Measurements from ENCODE around the gene SGPL1. TPM values are rescaled to one million over a fixed set of nuclear protein-coding genes. Genes with fewer than 3 reads are reported as not detected.

SGPL1 gene
- total RNA-seq (2014; rRNA removed; shearing (Covaris generic)) (42.7 and 43.5 TPM in 2 replicates), polyA plus RNA-seq (2016; fragmentation: Nextera tagmentation; extraction: Ambion mirVana) (10.6 and 12.0 TPM in 2 replicates)
- long read RNA-seq, full-length matches to known transcripts, result 1 of 10 reads
- long read RNA-seq, partial matches to known transcripts, result 0 of 10 reads
- long read RNA-seq, other reads (novel, unspliced or antisense), result 9 of 10 reads

GRCh38 chr10:70815504-70816219, at the start of gene SGPL1:
Gene SGPL1, plus strand, starts transcription at chr10:70815948. Its CDS starts 906 bp downstream, at chr10:70816854.
- TF ChIP-seq CTCF (conservative IDR thresholded peaks at IDR 0.05; ENCODE audit: low read depth in 2 of 2), result peak; percentile 65 to 90
- TF ChIP-seq ZNF331 (CRISPR knock-in tag; IDR thresholded peaks at IDR 0.05; ENCODE audit: low read depth), result no peak
- no peak; the same call in 1 of the 2 replicates for TF ChIP-seq ETS1 (IDR thresholded peaks at IDR 0.05)
- TF ChIP-seq CREB1 (CRISPR knock-in tag; IDR thresholded peaks at IDR 0.05; ENCODE audit: low read depth), result no peak
- TF ChIP-seq EZH2 (IDR thresholded peaks at IDR 0.05; ENCODE audit: low read depth, unreplicated experiment), result no peak
- no peak for TF ChIP-seq EZH2phosphoT487 (IDR thresholded peaks at IDR 0.05; ENCODE audit: unreplicated experiment)
- no peak for TF ChIP-seq NANOG (IDR thresholded peaks at IDR 0.05; ENCODE audit: borderline replicate concordance)
- no peak for TF ChIP-seq JUNB (IDR thresholded peaks at IDR 0.05; ENCODE audit: unreplicated experiment)
- no peak for TF ChIP-seq REST (IDR thresholded peaks at IDR 0.05; ENCODE audit: unreplicated experiment)
- TF ChIP-seq STAT1 (IDR thresholded peaks at IDR 0.05; ENCODE audit: unreplicated experiment), result no peak
- TF ChIP-seq POLR2AphosphoS5 (IDR thresholded peaks at IDR 0.05; ENCODE audit: low read depth), result peak; percentile 53
- no peak for TF ChIP-seq ZNF462 (CRISPR knock-in tag; IDR thresholded peaks at IDR 0.05)
- TF ChIP-seq ZNF114 (CRISPR knock-in tag; IDR thresholded peaks at IDR 0.05), result no peak
- H3K79me2 ChIP-seq (replicated peaks; ENCODE audit: insufficient read depth), result peaks cover 40% of the 10 kb centered on the region
- peak within 1 kb of the TSS; percentile 99 for H2AFZ ChIP-seq
- peak within 1 kb of the TSS; percentile 96 for H3K4me3 ChIP-seq
- H3K27ac ChIP-seq (ENCODE audit: low read depth), result peak within 1 kb of the TSS; percentile 92
- H3F3A ChIP-seq (replicated peaks; ENCODE audit: low read depth), result 0 out of 2 replicates have a peak, but pooled peaks cover 2% of the 10 kb centered on the region
- H3K4me2 ChIP-seq, result peak within 1 kb of the TSS; percentile 89
- peak; percentile 93 for DNase-seq (ENCODE audit: low spot score)
- peak; percentile 87 for ATAC-seq
- H3K27ac Mint-ChIP-seq, result peak within 1 kb of the TSS; percentile 94
- H3K27me3 ChIP-seq (ENCODE audit: insufficient read depth), result no peaks in the 10 kb centered on the region
- peak within 1 kb of the TSS; percentile 91 for H3K4me3 Mint-ChIP-seq
- H3K4me1 ChIP-seq (ENCODE audit: insufficient read depth), result peaks cover 12% of the 10 kb centered on the region; the same call in 1 of the 2 replicates
- H3K27me3 Mint-ChIP-seq (ENCODE audit: insufficient read depth, low read depth, poor library complexity), result peaks cover 7% of the 10 kb centered on the region
- H3K9me2 ChIP-seq (ENCODE audit: insufficient read depth), result no peaks in the 10 kb centered on the region
- H3K4me1 Mint-ChIP-seq, result peaks cover 11% of the 10 kb centered on the region
- peaks cover 12% of the 10 kb centered on the region for H3K36me3 ChIP-seq (ENCODE audit: insufficient read depth)
- no peaks in the 10 kb centered on the region for H3K9me3 Mint-ChIP-seq
- peaks cover 21% of the 10 kb centered on the region for H4K20me1 ChIP-seq (replicated peaks; ENCODE audit: insufficient read depth)
- peaks cover 36% of the 10 kb centered on the region for H3K36me3 Mint-ChIP-seq (ENCODE audit: low read depth)

All from GM23338 (cell line).